RWPE2 (cell line): ENCODE data around the gene EYA2.

Experiments
- ATAC-seq: fragments of 200-7000 bp; cut with Tn5 transposase; 3 replicates; pipeline ENCODE4 v1.9.1; 2021; ENCODE audit warnings: low read depth
- DNase-seq: peaks from one replicate; pipeline ENCODE4 v3.0.0-alpha.2; 2020; ENCODE audit warnings: low spot score
- H3K27ac ChIP-seq: fragments of 450-650 bp; 2 replicates; pipeline ENCODE4 v1.5.1; 2017; ENCODE audit warnings: mild to moderate bottlenecking; ENCODE audit not compliant: poor library complexity, severe bottlenecking
- H3K27me3 ChIP-seq: fragments of 250-450 bp; sonication (Bioruptor Pico); 2 replicates; pipeline ENCODE4 v1.5.1; 2021; ENCODE audit warnings: mild to moderate bottlenecking, moderate library complexity; ENCODE audit not compliant: insufficient read depth, poor library complexity, severe bottlenecking
- H3K36me3 ChIP-seq: fragments of 250-450 bp; sonication (Bioruptor Pico); 2 replicates; pipeline ENCODE4 v1.5.1; 2020; ENCODE audit warnings: low read depth, mild to moderate bottlenecking, moderate library complexity
- H3K4me1 ChIP-seq: fragments of 250-450 bp; sonication (Bioruptor Pico); 2 replicates; pipeline ENCODE4 v1.5.1; 2021; ENCODE audit warnings: mild to moderate bottlenecking, moderate library complexity; ENCODE audit not compliant: insufficient read depth, poor library complexity, severe bottlenecking
- H3K4me3 ChIP-seq: fragments of 250-450 bp; sonication (Bioruptor Pico); 2 replicates; pipeline ENCODE4 v1.5.1; 2021; ENCODE audit warnings: mild to moderate bottlenecking, moderate library complexity; ENCODE audit not compliant: severe bottlenecking
- H3K9me3 ChIP-seq: fragments of 250-450 bp; sonication (Bioruptor Pico); 2 replicates; pipeline ENCODE4 v1.5.1; 2021; ENCODE audit warnings: mild to moderate bottlenecking, moderate library complexity; ENCODE audit not compliant: severe bottlenecking
- TF ChIP-seq, protein P1 (sequence below): fragments of 450-650 bp; IDR thresholded peaks from one replicate; pipeline ENCODE4 v1.5.1; 2017; ENCODE audit warnings: mild to moderate bottlenecking, moderate library complexity; ENCODE audit not compliant: poor library complexity, severe bottlenecking

The EYA2 gene

DNA sequence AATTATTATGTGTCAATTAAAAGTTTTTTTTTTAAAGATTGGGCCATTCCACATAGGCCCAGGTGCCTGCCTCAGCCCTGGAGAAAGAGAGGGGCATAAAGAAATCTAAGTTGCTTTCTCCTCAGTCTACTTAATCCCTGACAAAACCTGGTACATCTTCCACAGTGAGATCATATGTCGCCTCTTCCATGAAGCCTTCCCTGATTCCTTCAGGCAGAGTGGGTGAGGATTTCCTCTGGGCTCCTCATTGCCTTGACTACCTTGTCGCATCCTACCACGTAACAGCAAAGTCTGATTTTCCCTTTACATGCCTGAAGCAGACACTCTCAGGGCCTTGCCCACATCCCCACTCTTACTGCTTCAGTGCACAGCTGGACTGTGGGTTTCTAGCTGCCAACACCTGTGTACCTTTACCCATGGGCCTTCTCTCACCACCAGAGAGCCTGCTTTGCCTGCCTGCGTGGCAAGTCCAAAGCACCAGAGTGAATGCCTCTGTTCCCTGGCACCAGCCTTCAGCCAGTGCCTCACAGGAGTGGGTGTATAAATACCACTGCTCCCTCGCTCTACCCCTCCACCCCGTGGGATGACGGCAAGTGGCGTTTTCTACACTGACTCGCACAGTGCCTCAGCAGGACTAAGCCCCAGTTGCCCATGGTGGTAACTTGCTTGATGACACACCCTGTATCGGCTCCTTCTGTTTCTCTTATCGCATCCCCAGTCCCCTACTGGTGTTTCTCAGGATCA is 68.0 kb downstream of the EYA2 start:
- H3K4me3 ChIP-seq, result no peak overlapping the region
- peak overlapping the region; percentile 49 for H3K27ac ChIP-seq
- no peaks in the 10 kb centered on the region for H3K27me3 ChIP-seq
- no peaks in the 10 kb centered on the region for H3K9me3 ChIP-seq
- no peak for ATAC-seq
- H3K4me1 ChIP-seq, result peaks cover 33% of the 10 kb centered on the region
- DNase-seq, result no peak
- no peaks in the 10 kb centered on the region for H3K36me3 ChIP-seq
- TF ChIP-seq, protein P1, sequence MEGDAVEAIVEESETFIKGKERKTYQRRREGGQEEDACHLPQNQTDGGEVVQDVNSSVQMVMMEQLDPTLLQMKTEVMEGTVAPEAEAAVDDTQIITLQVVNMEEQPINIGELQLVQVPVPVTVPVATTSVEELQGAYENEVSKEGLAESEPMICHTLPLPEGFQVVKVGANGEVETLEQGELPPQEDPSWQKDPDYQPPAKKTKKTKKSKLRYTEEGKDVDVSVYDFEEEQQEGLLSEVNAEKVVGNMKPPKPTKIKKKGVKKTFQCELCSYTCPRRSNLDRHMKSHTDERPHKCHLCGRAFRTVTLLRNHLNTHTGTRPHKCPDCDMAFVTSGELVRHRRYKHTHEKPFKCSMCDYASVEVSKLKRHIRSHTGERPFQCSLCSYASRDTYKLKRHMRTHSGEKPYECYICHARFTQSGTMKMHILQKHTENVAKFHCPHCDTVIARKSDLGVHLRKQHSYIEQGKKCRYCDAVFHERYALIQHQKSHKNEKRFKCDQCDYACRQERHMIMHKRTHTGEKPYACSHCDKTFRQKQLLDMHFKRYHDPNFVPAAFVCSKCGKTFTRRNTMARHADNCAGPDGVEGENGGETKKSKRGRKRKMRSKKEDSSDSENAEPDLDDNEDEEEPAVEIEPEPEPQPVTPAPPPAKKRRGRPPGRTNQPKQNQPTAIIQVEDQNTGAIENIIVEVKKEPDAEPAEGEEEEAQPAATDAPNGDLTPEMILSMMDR, result no peak

DNA sequence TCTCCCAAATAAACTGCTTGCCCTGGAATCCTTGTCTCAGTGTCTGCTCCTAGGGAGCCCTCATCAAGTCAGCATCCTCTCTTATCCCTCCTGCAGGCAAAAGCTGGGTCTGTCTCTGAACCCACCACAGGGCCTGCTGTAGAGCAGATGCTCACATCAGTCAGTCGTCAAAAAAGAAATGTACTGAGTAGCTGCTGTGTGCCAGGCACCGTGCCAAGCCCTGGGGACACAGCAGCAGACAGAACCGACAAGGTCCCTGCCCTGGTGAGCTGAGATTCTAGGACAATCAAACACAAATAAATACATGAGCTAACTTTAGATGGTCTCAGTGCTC is 68.5 kb downstream of the EYA2 start:
- Histone ChIP-seq H3K36me3 (no peaks in the 10 kb centered on the region), H3K27me3 (no peaks in the 10 kb centered on the region), H3K4me3 (no peak overlapping the region), H3K27ac (peak overlapping the region; percentile 49), H3K4me1 (peaks cover 33% of the 10 kb centered on the region), H3K9me3 (no peaks in the 10 kb centered on the region)
- TF ChIP-seq, protein P1, result no peak
- ATAC-seq (no peak), DNase-seq (no peak)

DNA sequence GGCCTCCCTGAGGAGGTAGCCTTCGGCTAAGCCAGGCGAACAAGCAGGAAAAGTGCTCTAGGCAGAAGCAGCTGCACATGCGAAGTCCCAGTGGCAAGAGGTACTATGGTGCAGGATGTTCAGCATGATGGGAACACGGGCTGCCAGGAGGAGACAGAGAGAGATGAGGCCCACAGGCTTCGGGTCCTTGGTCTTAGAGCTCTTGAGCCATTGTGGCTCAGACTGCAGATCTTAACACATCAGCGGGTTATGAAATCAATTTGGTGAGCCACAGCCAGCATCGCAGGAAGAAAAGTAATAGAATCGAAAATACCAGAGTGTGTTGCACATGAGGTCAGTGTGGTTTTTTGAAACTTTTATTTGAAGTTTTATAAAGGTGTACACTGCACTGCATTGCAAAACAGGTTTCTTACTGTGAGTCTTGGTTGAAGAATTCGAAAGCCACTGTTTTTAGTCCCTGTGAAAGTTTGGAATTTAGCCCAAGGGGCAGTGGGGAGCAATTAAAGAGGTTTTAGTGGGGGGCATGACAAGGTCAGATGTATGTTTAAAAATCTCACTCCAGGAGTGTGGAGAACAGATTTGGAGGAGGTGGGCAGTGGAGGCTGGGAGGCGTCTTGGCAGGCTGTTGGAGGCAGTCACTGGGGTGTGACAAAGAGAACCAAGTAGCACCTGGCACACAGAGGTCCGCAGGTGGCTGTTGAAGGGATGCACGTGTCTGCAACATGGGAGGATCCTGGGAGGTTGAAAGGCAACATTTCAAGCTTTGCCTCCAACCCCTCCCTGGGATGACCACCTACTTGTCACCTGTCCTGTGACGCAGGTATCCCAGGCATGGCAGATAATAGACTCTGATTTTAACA is 69.3 kb downstream of the EYA2 start:
- ATAC-seq, result peak; percentile 50
- TF ChIP-seq, protein P1, result no peak
- H3K36me3 ChIP-seq, result no peaks in the 10 kb centered on the region
- no peaks in the 10 kb centered on the region for H3K9me3 ChIP-seq
- no peaks in the 10 kb centered on the region for H3K27me3 ChIP-seq
- no peak for DNase-seq
- H3K27ac ChIP-seq, result peak overlapping the region; percentile 49
- H3K4me3 ChIP-seq, result no peak overlapping the region
- H3K4me1 ChIP-seq, result peaks cover 28% of the 10 kb centered on the region

DNA sequence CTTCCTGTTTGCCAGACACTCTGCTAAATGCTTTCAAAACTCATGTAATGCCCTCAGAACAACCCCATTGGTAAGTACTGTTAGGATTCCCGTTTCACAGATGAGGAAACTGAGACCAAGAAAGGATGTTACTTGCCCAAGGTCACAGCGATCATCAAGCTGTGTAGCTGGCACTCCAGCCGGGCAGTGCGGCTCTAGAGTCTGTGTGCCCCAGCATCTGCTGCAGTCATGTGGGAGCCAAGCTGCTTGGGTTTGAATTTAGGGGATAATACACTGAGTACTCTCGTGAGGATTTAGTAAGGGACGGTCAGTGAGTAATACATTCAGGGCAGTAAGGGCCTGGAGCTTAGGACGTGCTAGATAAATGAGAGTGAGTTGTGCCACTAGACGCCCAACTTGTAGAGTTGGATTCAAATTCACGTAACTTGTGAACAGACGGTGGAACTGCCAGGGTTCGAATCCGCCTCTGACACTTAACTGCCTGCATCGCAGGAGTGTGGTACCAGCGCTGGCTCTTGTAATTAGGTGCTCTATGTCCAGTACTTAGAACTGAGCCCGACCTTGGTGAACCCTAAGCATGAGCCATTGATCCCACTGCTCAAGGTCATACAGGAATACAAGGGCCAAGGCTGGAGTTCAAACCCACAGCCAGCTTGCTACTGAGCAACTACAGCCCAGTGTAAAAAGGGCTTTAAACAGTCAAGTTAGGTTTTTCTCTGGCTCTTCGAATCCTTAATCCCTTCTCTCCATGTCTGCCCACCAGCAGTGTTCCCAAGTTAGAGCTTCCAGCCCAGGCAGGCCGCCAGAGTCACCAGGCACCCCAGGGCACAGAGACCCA is 70.2 kb downstream of the EYA2 start:
- H3K4me3 ChIP-seq, result no peak overlapping the region
- H3K4me1 ChIP-seq, result peaks cover 21% of the 10 kb centered on the region
- H3K36me3 ChIP-seq, result no peaks in the 10 kb centered on the region
- H3K27me3 ChIP-seq, result no peaks in the 10 kb centered on the region
- no peak for DNase-seq
- ATAC-seq, result no peak
- no peaks in the 10 kb centered on the region for H3K9me3 ChIP-seq
- TF ChIP-seq, protein P1, result no peak
- H3K27ac ChIP-seq, result peak overlapping the region; percentile 49
